Epithelial cell of proximal tubule (primary cell): ENCODE data around the gene DYNLT1. TPM values are rescaled to one million over a fixed set of nuclear protein-coding genes. Genes with fewer than 3 reads are reported as not detected.

Experiments used
- DNase-seq: peaks from one replicate; pipeline ENCODE4 v3.0.0-alpha.2; 2011; ENCODE audit warnings: low read depth
- H3K4me3 ChIP-seq: 2 replicates; pipeline ENCODE4 v1.5.1; 2011; ENCODE audit warnings: low read depth, mild to moderate bottlenecking, low read length
- CTCF ChIP-seq: conservative IDR thresholded peaks from 2 replicates; pipeline ENCODE4 v1.5.1; 2012; ENCODE audit warnings: low read depth, mild to moderate bottlenecking, low read length
- total RNA-seq: library from RNA; depleted of rRNA; stranded (reverse); fragments of >200 nt; gene quantifications from 2 replicates; pipeline ENCODE4 v1.2.3, GENCODE V29; 2015

DYNLT1 gene
- total RNA-seq, 1 donor from 2014 or later: 295 TPM

GRCh38 chr6:158646023-158646910 lies 1.7 kb upstream of the DYNLT1 start:
- no peak overlapping the region for H3K4me3 ChIP-seq
- no peak for TF ChIP-seq CTCF
- no peak for DNase-seq

GRCh38 chr6:158645064-158646022 lies 800 bp upstream of the DYNLT1 start:
- TF ChIP-seq CTCF: no peak
- DNase-seq: no peak
- peak overlapping the region; percentile 95 for H3K4me3 ChIP-seq

GRCh38 chr6:158643836-158644230 lies 710 bp downstream of the DYNLT1 start:
- peak overlapping the region; percentile 95 for H3K4me3 ChIP-seq
- TF ChIP-seq CTCF: no peak
- no peak for DNase-seq

GRCh38 chr6:158642097-158642601 lies 2.4 kb downstream of the DYNLT1 start:
- peak; percentile 95 for DNase-seq
- H3K4me3 ChIP-seq: peak overlapping the region; percentile 95
- no peak for TF ChIP-seq CTCF

GRCh38 chr6:158640519-158640918 lies 4.0 kb downstream of the DYNLT1 start:
- H3K4me3 ChIP-seq: no peak overlapping the region
- TF ChIP-seq CTCF: no peak
- DNase-seq: no peak

- no peak for TF ChIP-seq CTCF
- DNase-seq: no peak
- H3K4me3 ChIP-seq: no peak overlapping the region
Measured at GRCh38 chr6:158639056-158639455, 5.5 kb downstream of the DYNLT1 start.
